GF-D8 (cell line): ENCODE measurements around the gene UST.
"Not testable (repeated sequence)": the region's sequence is repeated elsewhere in the genome, so short reads cannot be mapped to it uniquely, and the experiment has no call there.

Source experiments
- DNase-seq: peaks from one replicate; lab custom pipeline; 2025; lab: John Stamatoyannopoulos, UW

The UST gene

DNA sequence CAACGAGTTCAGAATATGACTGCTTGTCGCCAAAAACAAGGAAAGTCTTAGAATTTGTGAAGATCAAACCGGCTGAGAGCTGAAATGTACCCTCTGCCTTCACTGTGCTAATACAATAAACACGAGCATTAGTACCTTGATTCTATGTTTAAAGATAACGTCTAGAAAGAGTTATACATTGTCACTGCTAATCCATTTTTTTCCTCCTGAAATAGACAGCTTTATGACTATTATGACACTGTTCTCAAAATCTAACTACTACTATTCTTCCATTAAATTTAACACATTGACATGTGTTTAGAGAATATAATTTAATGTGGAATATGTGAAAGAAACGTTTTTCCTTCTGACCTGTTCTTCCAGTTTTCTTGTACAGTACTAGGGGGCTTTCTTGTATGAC is 204.8 kb downstream of the UST start:
- no peak for DNase-seq

DNA sequence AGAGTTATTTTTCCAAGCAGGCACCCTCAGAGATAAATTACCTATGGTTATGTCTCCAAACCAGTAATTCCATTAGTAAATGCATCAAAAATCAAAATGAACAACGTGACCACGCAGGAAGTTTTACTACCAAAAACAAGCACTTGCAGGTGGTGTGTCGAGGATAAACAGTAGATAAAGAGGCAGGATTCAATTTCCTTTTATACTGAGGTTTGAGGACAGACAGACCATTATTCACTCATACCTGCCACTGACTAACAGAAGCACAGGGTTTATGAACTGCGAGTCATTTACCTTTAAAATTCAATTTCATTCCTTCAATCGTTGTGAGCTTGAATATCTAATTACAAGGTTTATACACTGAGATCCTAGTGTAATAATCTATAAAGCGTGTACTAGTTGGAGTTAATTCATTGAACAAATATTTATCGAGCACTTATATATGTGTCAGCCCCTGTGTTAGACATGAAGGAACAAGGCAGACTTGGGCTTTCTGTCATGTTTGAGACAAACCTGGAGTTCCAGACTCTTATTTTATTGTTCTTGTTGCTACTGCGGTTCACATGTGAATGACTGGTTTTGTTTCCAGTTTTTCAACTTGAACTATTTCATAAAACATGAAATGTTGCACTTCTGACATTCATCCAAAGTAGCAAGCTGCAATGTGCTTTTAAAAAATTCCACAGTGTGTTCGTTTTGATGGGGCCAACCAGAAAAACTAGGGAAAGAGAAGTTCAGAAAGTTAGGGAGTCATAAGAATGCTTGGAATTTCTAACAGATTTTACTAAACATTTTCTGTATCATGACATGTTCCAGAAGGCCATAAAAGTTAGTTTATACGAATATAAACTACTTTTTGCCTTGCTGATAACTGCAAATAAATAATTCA is 205.6 kb downstream of the UST start:
- DNase-seq = no peak

GRCh38 chr6:148954461-148954860 is 207.6 kb downstream of the UST start:
- no peak for DNase-seq

- no peak for DNase-seq
Observed at GRCh38 chr6:148954934-148955333, 208.1 kb downstream of the UST start.

GRCh38 chr6:148955441-148955840 is 208.6 kb downstream of the UST start:
- DNase-seq = no peak

- DNase-seq = not testable (repeated sequence)
Observed at GRCh38 chr6:148956163-148956562, 209.3 kb downstream of the UST start.

GRCh38 chr6:148957752-148958151 is 210.9 kb downstream of the UST start:
- DNase-seq = no peak

GRCh38 chr6:148959008-148959407 is 212.2 kb downstream of the UST start:
- no peak for DNase-seq

- no peak for DNase-seq
Observed at GRCh38 chr6:148959501-148959900, 212.7 kb downstream of the UST start.

- no peak for DNase-seq
Observed at GRCh38 chr6:148962854-148963515, 216.2 kb downstream of the UST start.

- DNase-seq = no peak
Observed at GRCh38 chr6:148963738-148964137, 216.9 kb downstream of the UST start.

GRCh38 chr6:148964467-148964866 is 217.6 kb downstream of the UST start:
- DNase-seq = no peak

DNA sequence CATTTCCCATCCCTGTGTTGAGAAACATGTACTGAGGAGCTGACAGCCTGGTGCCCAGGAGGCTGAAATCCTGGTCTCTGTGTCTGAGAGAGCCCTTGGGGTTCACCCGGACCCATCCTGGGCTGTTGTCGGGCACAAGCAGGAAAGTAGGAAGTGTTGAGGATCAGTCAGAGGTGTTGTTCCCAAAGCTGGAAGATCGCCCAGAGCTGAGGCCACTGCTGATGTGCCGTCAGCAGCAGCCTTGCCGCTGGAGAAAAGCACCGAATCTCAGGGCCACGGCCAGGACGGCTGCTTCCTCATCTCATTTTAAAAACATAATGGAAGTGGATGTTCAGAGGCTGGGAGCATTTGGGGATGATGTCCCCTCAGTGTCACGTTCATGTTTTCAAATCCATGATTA is 218.5 kb downstream of the UST start:
- no peak for DNase-seq

GRCh38 chr6:148967011-148967520 is 220.2 kb downstream of the UST start:
- no peak for DNase-seq

DNA sequence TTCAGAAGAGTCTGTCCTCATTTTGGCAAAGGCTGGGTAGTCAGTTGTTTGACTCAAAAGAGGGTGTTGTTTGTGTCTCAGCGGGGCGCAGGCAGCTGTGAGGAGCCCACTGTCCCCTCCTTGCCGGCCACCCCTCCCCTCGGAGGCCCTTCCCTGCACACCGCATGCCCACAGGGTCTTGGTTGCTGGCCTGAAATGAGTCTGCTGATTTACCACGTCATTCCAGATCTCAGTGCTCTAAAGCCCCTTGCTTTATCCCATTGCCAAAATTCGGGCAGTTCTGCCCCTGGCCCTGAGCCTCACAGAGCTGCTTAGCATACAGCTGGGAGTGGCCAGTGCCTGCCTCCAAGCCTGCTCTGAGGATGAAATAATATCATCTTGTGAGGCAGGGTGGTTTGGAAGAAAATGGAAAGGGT is 220.7 kb downstream of the UST start:
- DNase-seq = no peak

DNA sequence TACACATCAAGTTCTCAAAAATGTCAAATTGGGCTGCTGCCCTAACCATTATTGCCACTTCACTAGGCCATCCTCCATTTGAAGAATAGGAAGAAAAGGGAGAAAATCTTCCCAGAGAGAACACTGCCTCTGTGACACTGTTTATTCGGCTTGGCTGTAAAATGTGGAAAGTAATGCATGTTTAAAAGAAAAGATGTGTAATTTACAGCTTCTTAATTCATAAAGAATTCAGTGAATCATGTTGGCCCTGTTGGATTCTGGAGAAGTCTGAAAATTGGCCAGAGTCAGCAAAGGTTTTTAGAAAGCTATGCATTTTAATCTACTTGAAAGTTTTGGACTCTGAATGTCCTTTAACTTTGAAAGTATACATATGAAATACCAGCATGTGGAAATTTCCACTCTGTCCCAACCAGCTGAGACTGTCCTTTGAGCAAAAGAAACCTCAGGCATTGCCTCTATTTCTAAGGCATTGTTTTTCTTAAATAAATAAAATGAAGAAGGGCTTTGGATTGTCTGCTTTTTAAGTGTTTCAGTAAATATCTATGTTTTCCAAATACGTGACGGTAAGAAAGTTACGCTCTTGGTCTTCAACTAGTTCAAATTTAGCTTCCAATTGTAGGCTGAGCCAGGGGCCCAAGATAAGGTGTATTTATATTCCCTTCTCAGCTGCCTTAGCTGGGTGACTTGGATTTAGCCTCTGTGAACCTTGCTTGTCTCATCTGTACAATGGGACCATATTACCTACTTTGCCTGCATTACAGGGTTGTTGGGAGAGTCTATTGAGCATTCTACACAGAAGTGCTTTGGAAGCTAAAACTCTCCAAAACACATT is 222.2 kb downstream of the UST start:
- DNase-seq = no peak

GRCh38 chr6:148969603-148970061 is 222.8 kb downstream of the UST start:
- DNase-seq = no peak

GRCh38 chr6:148971031-148971927 is 224.4 kb downstream of the UST start:
- no peak for DNase-seq

- no peak for DNase-seq
Observed at GRCh38 chr6:148972481-148972880, 225.7 kb downstream of the UST start.

DNA sequence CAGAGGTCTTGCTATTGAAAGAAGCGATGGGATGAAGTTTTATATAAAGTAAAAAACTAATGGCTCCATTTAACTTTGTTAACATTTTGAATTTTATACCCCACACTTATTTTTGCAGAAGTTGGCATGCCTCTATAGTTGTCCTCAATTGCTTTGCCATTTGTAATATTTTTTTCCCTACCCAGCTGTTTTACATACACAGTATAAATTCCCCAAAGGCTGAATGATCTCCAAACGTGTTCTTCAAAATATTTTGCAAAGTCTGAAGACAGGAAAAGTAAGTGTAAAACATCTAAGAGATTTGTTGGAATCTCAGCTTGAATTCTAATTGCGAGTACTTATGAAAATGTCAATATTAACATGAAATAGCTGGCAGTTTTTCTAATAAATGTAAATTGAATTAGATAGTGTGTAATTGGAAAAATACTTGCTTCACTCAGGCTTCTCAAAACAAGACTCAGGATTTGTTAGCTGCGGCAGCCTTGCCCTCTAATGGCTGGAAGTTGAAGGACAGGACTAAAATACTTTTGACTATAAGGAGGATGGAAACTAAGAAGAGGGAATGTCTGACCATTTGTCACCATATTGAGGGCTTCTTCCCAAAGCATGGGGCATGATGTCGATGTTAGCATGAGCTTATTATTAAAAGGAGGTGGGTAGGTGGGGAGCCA is 226.8 kb downstream of the UST start:
- no peak for DNase-seq

GRCh38 chr6:148974351-148974750 is 227.5 kb downstream of the UST start:
- DNase-seq = no peak
